ENCODE results near the gene NEU3. TPM values are rescaled to one million over a fixed set of nuclear protein-coding genes. Genes with fewer than 3 reads are reported as not detected.
A peak's percentile ranks its signal among the peaks of the same experiment; 100 is the strongest.

The NEU3 gene
- total RNA-seq, 1 donor from 2014 or later: 9.7 TPM

DNA sequence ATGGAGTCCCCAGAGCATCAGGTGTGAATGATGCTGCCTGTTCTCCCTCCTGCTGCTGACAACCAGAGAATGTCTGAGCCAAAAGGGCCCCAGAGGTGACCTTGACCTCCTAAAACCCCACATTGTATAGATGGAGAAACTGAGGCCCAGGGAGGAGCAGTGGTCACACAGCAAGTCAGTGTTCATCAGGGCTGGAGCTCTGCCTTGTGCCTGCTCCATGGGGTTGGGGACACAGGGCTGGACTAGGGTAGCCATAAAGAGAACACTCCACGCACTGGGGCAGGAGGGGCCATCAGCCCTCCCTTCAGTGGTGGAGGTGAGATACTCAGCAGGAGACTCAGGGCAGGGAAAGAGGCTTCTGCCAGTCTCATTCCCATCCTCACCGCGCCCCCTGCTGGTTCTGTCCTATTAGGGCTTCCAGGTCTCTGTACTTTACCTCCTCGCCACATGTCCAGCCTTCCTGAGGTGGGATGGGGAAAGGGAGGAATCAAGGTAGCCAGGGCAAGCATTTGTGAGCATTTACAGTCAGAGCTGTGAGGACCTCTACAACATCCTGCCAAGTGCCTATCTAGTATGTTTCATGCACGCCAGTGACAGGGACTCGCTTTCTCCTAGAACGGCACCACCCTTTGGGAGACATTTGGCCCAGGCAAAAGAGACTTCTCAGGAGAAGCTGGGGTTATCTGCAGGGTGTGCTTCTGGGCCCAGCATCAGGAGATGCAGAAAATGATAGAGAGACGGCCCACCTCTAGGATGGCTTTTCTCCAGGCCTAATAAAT is 43.2 kb downstream of the NEU3 start:
- H3K9me3 Mint-ChIP-seq (ENCODE audit: unreplicated experiment): peaks cover 4% of the 10 kb centered on the region
- Histone ChIP-seq H3K9ac (ENCODE audit: low read length) (peak overlapping the region; percentile 53), H3K4me3 (ENCODE audit: insufficient read depth, low read depth, low read length) (no peak overlapping the region), H3K36me3 (ENCODE audit: insufficient read depth, low read length) (no peaks in the 10 kb centered on the region), H3K27ac (ENCODE audit: low read depth, low read length) (peak overlapping the region; percentile 65), H3K79me2 (ENCODE audit: insufficient read depth, low read length) (no peaks in the 10 kb centered on the region), H3K4me1 (ENCODE audit: insufficient read depth, low read length) (peaks cover 12% of the 10 kb centered on the region), H3K4me2 (ENCODE audit: low read length) (peak overlapping the region; percentile 69), H3K9me3 (ENCODE audit: insufficient read depth, low read depth, low read length) (no peaks in the 10 kb centered on the region), H3K27me3 (ENCODE audit: insufficient read depth, low read length) (no peaks in the 10 kb centered on the region), H2AFZ (ENCODE audit: low read depth, low read length) (no peak overlapping the region), H4K20me1 (ENCODE audit: insufficient read depth, low read length) (no peaks in the 10 kb centered on the region)
- H3K36me3 Mint-ChIP-seq (ENCODE audit: low read depth, unreplicated experiment): no peaks in the 10 kb centered on the region
- TF ChIP-seq, protein P1, sequence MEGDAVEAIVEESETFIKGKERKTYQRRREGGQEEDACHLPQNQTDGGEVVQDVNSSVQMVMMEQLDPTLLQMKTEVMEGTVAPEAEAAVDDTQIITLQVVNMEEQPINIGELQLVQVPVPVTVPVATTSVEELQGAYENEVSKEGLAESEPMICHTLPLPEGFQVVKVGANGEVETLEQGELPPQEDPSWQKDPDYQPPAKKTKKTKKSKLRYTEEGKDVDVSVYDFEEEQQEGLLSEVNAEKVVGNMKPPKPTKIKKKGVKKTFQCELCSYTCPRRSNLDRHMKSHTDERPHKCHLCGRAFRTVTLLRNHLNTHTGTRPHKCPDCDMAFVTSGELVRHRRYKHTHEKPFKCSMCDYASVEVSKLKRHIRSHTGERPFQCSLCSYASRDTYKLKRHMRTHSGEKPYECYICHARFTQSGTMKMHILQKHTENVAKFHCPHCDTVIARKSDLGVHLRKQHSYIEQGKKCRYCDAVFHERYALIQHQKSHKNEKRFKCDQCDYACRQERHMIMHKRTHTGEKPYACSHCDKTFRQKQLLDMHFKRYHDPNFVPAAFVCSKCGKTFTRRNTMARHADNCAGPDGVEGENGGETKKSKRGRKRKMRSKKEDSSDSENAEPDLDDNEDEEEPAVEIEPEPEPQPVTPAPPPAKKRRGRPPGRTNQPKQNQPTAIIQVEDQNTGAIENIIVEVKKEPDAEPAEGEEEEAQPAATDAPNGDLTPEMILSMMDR (IDR thresholded peaks at IDR 0.05; ENCODE audit: insufficient read depth, low read depth, low read length): peak; percentile 65
- TF ChIP-seq EZH2 (IDR thresholded peaks at IDR 0.05; ENCODE audit: insufficient read depth, low read length): no peak
- DNase-seq (ENCODE audit: low read depth) (peak; percentile 33), FAIRE-seq (no peak)
- H3K27ac Mint-ChIP-seq (ENCODE audit: unreplicated experiment): no peak overlapping the region
- peaks cover 11% of the 10 kb centered on the region for H3K4me1 Mint-ChIP-seq (ENCODE audit: low read depth, unreplicated experiment)
- H3K27me3 Mint-ChIP-seq (ENCODE audit: low read depth, unreplicated experiment): peaks cover 23% of the 10 kb centered on the region
- H3K4me3 Mint-ChIP-seq (ENCODE audit: unreplicated experiment): no peak overlapping the region

DNA sequence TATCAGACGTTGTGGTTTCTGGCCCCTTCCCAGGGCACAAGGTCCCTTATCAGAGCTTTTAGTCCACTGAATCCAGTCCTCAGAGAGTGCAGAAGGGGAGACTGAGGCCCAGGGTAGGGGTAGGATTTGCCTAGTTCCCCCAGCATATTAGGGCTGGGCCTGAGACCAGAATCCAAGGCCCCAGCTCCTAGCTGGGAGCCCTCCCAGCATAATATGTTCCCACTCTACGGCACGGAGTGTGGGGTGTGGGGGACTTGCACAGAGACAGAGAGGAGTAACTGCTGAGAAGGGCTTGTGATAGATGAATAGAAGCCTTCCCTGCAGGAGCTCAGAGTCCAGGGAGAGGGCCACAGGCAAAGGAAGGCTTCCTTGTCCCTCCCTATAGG is 43.8 kb downstream of the NEU3 start:
- H3K9ac ChIP-seq (ENCODE audit: low read length): no peak overlapping the region
- Mint-ChIP-seq H3K27me3 (ENCODE audit: low read depth, unreplicated experiment) (peaks cover 17% of the 10 kb centered on the region), H3K36me3 (ENCODE audit: low read depth, unreplicated experiment) (no peaks in the 10 kb centered on the region), H3K4me3 (ENCODE audit: unreplicated experiment) (no peak overlapping the region), H3K4me1 (ENCODE audit: low read depth, unreplicated experiment) (peaks cover 11% of the 10 kb centered on the region), H3K9me3 (ENCODE audit: unreplicated experiment) (peaks cover 4% of the 10 kb centered on the region), H3K27ac (ENCODE audit: unreplicated experiment) (no peak overlapping the region)
- FAIRE-seq: no peak
- no peak overlapping the region for H3K27ac ChIP-seq (ENCODE audit: low read depth, low read length)
- TF ChIP-seq, protein P1 (IDR thresholded peaks at IDR 0.05; ENCODE audit: insufficient read depth, low read depth, low read length): no peak
- no peak for TF ChIP-seq EZH2 (IDR thresholded peaks at IDR 0.05; ENCODE audit: insufficient read depth, low read length)
- H2AFZ ChIP-seq (ENCODE audit: low read depth, low read length): no peak overlapping the region
- no peaks in the 10 kb centered on the region for H4K20me1 ChIP-seq (ENCODE audit: insufficient read depth, low read length)
- no peak for DNase-seq (ENCODE audit: low read depth)
- no peaks in the 10 kb centered on the region for H3K36me3 ChIP-seq (ENCODE audit: insufficient read depth, low read length)
- peaks cover 12% of the 10 kb centered on the region for H3K4me1 ChIP-seq (ENCODE audit: insufficient read depth, low read length)
- no peaks in the 10 kb centered on the region for H3K9me3 ChIP-seq (ENCODE audit: insufficient read depth, low read depth, low read length)
- no peaks in the 10 kb centered on the region for H3K27me3 ChIP-seq (ENCODE audit: insufficient read depth, low read length)
- no peak overlapping the region for H3K4me3 ChIP-seq (ENCODE audit: insufficient read depth, low read depth, low read length)
- H3K79me2 ChIP-seq (ENCODE audit: insufficient read depth, low read length): no peaks in the 10 kb centered on the region
- H3K4me2 ChIP-seq (ENCODE audit: low read length): no peak overlapping the region

DNA sequence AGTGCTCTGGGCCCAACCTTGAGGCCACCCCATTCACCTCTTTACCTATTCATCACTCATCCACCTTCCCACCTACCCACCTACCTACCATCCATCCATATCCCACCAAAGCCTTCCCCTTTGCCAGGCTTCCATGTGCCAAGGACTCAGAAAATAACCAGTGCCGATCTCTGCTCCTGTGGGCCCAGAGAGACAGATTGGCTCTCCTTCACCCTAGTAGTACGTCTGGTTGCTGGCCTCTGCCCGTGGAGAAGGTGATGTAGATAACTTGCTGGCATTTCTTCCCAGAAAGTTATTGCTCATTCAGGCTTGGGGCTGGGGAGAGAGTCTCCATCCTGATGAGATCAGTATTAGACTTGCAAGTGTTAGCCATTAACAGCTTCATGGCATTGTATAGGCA is 45.2 kb downstream of the NEU3 start:
- Histone ChIP-seq H3K9me3 (ENCODE audit: insufficient read depth, low read depth, low read length) (no peaks in the 10 kb centered on the region), H3K9ac (ENCODE audit: low read length) (no peak overlapping the region), H3K4me2 (ENCODE audit: low read length) (no peak overlapping the region), H4K20me1 (ENCODE audit: insufficient read depth, low read length) (no peaks in the 10 kb centered on the region), H3K4me1 (ENCODE audit: insufficient read depth, low read length) (peaks cover 12% of the 10 kb centered on the region), H3K27ac (ENCODE audit: low read depth, low read length) (no peak overlapping the region), H3K4me3 (ENCODE audit: insufficient read depth, low read depth, low read length) (no peak overlapping the region), H3K79me2 (ENCODE audit: insufficient read depth, low read length) (no peaks in the 10 kb centered on the region), H2AFZ (ENCODE audit: low read depth, low read length) (no peak overlapping the region), H3K27me3 (ENCODE audit: insufficient read depth, low read length) (no peaks in the 10 kb centered on the region), H3K36me3 (ENCODE audit: insufficient read depth, low read length) (no peaks in the 10 kb centered on the region)
- no peak overlapping the region for H3K27ac Mint-ChIP-seq (ENCODE audit: unreplicated experiment)
- no peak for TF ChIP-seq EZH2 (IDR thresholded peaks at IDR 0.05; ENCODE audit: insufficient read depth, low read length)
- TF ChIP-seq, protein P1 (IDR thresholded peaks at IDR 0.05; ENCODE audit: insufficient read depth, low read depth, low read length): no peak
- FAIRE-seq (no peak), DNase-seq (ENCODE audit: low read depth) (no peak)
- no peak overlapping the region for H3K4me3 Mint-ChIP-seq (ENCODE audit: unreplicated experiment)
- H3K27me3 Mint-ChIP-seq (ENCODE audit: low read depth, unreplicated experiment): peaks cover 5% of the 10 kb centered on the region
- H3K9me3 Mint-ChIP-seq (ENCODE audit: unreplicated experiment): peaks cover 4% of the 10 kb centered on the region
- H3K4me1 Mint-ChIP-seq (ENCODE audit: low read depth, unreplicated experiment): peaks cover 11% of the 10 kb centered on the region
- no peaks in the 10 kb centered on the region for H3K36me3 Mint-ChIP-seq (ENCODE audit: low read depth, unreplicated experiment)

Measured in astrocyte (in vitro differentiated cells and primary cell).